ENCODE measurements around the gene FXYD5.

DNA sequence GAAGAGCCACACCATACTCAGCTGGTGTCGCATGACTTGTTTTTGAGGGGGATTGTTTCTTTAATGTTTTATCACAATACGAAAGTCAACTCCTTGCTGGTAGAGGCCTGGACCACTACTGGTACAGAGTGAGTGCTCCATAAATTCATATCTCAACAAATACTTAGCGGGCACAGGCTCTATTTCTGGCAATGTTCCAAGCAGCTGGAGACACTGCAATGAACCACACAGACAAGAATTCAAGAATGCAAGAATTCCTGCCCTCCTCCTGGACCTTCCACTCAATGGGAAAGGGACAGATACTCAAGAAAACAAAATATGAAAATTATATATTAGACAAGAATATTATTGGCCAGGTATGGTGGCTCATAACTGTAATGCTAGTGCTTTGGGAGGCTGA lies 5.1 kb upstream of the FXYD5 start:
- TF ChIP-seq PATZ1 (CRISPR knock-in tag; IDR thresholded peaks at IDR 0.05; ENCODE audit: borderline replicate concordance) (no peak), ZFP3 (CRISPR knock-in tag; IDR thresholded peaks at IDR 0.05) (no peak), BACH2 (CRISPR knock-in tag; IDR thresholded peaks at IDR 0.05; ENCODE audit: borderline replicate concordance) (no peak), GLIS3 (CRISPR knock-in tag; IDR thresholded peaks at IDR 0.05) (no peak), ZNF70 (CRISPR knock-in tag; IDR thresholded peaks at IDR 0.05) (no peak), TOX (CRISPR knock-in tag; IDR thresholded peaks at IDR 0.05; ENCODE audit: borderline replicate concordance) (no peak), ESRRG (CRISPR knock-in tag; IDR thresholded peaks at IDR 0.05) (no peak), TCF4 (CRISPR knock-in tag; IDR thresholded peaks at IDR 0.05; ENCODE audit: borderline replicate concordance) (no peak), ZNF8 (CRISPR knock-in tag; IDR thresholded peaks at IDR 0.05) (no peak), ZFP30 (CRISPR knock-in tag; IDR thresholded peaks at IDR 0.05) (no peak), OSR1 (CRISPR knock-in tag; IDR thresholded peaks at IDR 0.05) (no peak)
- TF ChIP-seq, protein P1, sequence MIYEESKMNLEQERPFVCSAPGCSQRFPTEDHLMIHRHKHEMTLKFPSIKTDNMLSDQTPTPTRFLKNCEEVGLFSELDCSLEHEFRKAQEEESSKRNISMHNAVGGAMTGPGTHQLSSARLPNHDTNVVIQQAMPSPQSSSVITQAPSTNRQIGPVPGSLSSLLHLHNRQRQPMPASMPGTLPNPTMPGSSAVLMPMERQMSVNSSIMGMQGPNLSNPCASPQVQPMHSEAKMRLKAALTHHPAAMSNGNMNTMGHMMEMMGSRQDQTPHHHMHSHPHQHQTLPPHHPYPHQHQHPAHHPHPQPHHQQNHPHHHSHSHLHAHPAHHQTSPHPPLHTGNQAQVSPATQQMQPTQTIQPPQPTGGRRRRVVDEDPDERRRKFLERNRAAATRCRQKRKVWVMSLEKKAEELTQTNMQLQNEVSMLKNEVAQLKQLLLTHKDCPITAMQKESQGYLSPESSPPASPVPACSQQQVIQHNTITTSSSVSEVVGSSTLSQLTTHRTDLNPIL (CRISPR knock-in tag; IDR thresholded peaks at IDR 0.05; ENCODE audit: low read depth) = no peak

Measured in SK-N-SH treated with all-trans-retinoic acid at 6 μM for 48 hours (cell line).